ENCODE measurements around the gene CALCOCO1. TPM values are rescaled to one million over a fixed set of nuclear protein-coding genes. Genes with fewer than 3 reads are reported as not detected.

CALCOCO1 gene
- total and polyA plus RNA-seq, 9 of the 15 experiments (the other 6 are each of a cell fraction or from before 2014, with no cell fraction given), result 1.9 to 31.8 (median 11.0) TPM

DNA sequence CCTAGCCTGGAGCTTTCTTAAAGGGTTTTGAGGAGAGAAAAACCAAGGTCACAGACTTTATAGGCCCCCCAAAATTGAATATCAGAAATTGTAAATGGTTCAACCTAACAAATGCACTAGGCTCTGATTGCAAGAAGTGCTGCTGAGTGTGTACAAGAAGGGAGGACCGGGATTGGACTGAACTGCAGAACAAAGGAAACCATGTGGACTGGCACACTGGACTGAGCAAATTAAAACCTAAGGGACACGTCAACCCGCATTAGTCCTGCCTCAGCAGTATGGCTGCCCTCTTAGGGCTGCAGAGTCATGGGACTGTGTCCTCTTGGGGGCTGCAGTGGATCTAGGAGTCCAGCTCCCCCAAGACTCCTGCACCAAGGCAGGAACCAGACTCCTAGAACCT lies 25.4 kb upstream of the CALCOCO1 start (continued):
- TF ChIP-seq, protein P1, sequence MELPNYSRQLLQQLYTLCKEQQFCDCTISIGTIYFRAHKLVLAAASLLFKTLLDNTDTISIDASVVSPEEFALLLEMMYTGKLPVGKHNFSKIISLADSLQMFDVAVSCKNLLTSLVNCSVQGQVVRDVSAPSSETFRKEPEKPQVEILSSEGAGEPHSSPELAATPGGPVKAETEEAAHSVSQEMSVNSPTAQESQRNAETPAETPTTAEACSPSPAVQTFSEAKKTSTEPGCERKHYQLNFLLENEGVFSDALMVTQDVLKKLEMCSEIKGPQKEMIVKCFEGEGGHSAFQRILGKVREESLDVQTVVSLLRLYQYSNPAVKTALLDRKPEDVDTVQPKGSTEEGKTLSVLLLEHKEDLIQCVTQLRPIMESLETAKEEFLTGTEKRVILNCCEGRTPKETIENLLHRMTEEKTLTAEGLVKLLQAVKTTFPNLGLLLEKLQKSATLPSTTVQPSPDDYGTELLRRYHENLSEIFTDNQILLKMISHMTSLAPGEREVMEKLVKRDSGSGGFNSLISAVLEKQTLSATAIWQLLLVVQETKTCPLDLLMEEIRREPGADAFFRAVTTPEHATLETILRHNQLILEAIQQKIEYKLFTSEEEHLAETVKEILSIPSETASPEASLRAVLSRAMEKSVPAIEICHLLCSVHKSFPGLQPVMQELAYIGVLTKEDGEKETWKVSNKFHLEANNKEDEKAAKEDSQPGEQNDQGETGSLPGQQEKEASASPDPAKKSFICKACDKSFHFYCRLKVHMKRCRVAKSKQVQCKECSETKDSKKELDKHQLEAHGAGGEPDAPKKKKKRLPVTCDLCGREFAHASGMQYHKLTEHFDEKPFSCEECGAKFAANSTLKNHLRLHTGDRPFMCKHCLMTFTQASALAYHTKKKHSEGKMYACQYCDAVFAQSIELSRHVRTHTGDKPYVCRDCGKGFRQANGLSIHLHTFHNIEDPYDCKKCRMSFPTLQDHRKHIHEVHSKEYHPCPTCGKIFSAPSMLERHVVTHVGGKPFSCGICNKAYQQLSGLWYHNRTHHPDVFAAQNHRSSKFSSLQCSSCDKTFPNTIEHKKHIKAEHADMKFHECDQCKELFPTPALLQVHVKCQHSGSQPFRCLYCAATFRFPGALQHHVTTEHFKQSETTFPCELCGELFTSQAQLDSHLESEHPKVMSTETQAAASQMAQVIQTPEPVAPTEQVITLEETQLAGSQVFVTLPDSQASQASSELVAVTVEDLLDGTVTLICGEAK (IDR thresholded peaks at IDR 0.05), result no peak
- TF ChIP-seq, protein P1 (CRISPR knock-in tag; IDR thresholded peaks at IDR 0.05), result no peak
